GM12874 (cell line): ENCODE data around the gene SMIM29.

Experiments used
- CTCF ChIP-seq: IDR thresholded peaks from 2 replicates; pipeline ENCODE4 v1.5.1; 2011; ENCODE audit warnings: low read depth, mild to moderate bottlenecking, control low read depth, low read length, moderate library complexity; ENCODE audit not compliant: insufficient read depth

SMIM29 gene

GRCh38 chr6:34200340-34200971 lies 48.4 kb downstream of the SMIM29 start:
- TF ChIP-seq CTCF, result no peak

- no peak for TF ChIP-seq CTCF
Measured at GRCh38 chr6:34196833-34197195, 52.0 kb downstream of the SMIM29 start.
